Frontal cortex (tissue), 4 donors: ENCODE measurements around the gene GET3. TPM values are rescaled to one million over a fixed set of nuclear protein-coding genes. Genes with fewer than 3 reads are reported as not detected.

Experiments used
- DNase-seq, 2 donors: peaks; one replicate each; pipeline ENCODE4 v3.0.0; 2012; ENCODE audit warnings: low spot score in 2 of 2
- FAIRE-seq: peaks from 2 replicates; lab custom pipeline; 2012; peaks lifted over from hg19 to GRCh38; lab: Jason Lieb, UNC
- total RNA-seq: library from RNA; depleted of rRNA; stranded (reverse); fragments of >200 nt; gene quantifications from one replicate; pipeline ENCODE4 v1.2.3, GENCODE V29; 2014
- donor health status: control.
- donor health status: control.
- donor health status: control.

Gene GET3
- total RNA-seq, 1 donor from 2014 or later, result 85.2 TPM

- DNase-seq, result no peak
These were observed 37.6 kb downstream of the GET3 start, which contains the start of gene HOOK2 for GRCh38 chr19:12774588-12775555. Gene HOOK2, minus strand, starts transcription at chr19:12775552. Its CDS starts 103 bp downstream, at chr19:12775449.

DNA sequence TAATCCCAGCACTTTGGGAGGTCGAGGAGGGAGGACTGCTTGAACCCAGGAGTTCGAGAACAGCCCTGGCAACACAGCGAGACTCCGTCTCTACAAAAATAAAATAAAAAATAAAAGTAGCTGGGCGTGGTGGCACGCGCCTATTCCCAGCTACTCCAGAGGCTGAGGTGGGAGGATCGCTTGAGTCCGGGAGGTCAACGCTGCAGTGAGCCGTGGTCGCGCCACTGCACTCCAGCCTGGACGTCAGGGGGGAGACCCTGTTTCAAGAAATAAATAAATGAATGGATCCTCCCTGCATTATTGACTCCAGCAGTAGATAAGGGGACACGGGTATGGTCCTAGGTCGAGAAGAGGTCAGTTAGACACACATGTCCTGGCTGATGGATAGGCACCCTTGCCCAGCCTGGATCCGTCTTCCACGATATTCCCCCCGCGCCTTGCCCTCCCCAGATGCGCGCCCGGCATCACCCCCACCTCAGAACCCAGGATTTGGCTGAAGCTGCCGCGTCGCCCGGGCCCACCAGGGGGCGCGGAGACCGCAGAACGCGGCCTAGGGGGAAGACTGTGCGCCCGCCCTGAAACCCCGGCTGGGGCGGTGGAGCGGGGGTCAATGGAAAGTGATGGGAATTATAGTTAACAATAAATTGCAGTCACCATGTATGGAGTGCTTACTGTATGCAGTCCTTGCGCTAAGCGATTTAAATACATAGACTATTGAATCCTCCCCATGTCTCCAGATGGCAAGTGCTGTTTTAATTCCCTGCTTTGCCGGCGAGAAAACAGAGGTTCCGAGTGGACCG is 40.1 kb downstream of the GET3 start:
- FAIRE-seq (no peak), DNase-seq (peak; percentile 73 to 81)

More at GRCh38 chr19:12774588-12775555, 37.6 kb downstream of the GET3 start, which contains the start of gene HOOK2:
- no peak for FAIRE-seq

GRCh38 chr19:12778017-12778904 is 41.0 kb downstream of the GET3 start:
- no peak for FAIRE-seq

DNA sequence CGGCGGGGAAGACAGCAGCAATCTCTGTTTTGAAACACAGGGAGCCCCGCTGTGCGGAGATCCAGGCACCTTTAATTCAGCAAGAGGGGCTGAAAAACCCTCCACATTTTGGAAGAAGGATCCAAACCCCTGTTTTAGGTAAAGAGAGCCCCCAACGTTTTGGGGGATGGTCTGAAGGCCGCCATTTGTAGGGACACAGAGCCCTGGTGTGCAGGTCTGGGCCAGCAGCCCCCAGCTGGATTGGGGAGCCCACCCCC is 41.5 kb downstream of the GET3 start:
- no peak for FAIRE-seq
- DNase-seq, result no peak

More at GRCh38 chr19:12778017-12778904, 41.0 kb downstream of the GET3 start:
- no peak for DNase-seq

- DNase-seq (no peak), FAIRE-seq (no peak)
These were observed 42.1 kb downstream of the GET3 start for GRCh38 chr19:12779162-12779993.

DNA sequence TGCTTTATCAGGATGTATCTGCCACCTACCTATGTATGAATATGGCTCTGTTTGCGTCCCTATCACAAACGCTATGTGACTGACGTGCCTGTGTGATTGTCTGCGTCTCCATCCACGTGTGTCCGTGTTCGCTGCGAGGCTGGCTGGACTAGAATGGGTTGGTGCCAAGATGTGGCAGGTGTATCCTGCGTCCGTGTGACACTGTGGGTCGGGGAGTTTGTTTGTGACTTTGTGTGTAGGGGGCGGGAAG is 44.8 kb downstream of the GET3 start:
- FAIRE-seq, result no peak
- no peak for DNase-seq

DNA sequence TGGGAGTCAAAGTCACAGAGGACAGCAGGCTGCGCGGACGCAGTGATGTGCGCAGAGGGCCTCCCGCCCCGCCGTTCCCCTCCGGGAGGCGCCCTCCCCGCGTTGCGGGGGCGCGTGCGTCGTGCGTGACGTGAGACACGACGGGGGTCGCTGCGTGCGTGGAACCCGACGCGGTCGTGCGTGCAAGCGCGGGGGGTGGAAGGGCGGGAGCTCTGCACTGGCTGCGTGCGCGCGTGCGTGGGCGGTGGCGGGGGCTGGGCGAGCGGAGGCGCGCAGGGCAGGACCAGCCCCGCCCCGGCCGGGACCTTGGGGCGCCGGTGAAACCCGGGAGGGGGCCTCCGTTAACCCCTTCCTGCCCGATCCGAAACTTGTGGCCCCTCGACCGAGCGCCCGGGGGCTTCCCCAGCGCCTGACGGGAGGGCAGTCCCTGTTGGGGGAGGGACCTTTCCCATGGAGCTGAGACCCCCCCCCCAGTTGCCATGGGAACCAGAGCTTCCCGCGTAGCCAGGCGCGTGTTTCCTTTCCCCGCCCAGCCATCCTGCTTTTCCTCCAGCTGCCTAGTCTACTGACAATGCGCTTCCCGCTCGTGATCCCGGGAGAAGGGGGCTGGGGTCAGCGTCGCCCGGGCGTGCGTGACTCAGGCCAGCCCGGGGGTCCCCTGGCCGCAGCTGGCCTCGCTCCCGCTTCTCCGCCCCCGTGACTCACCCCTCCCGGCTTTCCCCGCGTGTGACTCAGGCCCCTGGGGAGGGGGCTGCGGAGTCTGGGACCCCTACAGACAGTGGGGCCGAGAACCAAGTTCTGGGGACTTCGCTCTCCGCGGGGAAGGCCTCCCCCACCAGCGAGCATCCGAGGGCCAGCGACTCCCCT is 45.4 kb downstream of the GET3 start:
- peak; percentile 81 to 85 for DNase-seq
- no peak for FAIRE-seq

DNA sequence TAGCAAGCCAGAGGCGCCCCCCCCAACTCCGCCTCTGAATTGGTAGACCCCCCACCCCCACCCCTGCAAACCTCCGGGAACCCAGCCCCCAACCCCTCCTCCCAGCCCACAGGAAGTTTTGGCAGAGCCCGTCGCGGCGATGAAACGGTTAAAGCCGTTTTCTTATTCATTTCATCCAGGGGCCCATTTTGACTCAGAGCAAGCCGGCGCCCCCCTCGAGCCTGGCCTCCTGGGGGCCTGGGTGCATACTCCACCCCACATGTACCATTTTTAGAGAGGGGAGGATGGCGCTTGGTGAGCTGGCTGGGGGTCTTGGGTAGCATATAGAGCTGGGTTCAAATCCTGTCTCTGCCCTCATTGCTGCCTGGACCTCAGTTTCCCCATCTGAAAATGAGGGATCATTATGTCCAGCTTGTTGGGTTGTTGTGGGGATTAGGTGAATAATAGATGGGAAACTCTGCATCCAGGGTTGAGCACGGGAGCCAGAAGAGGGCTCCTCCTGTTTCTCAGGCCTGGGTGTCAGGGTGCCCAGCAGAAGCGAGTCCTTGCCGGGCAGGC is 46.1 kb downstream of the GET3 start:
- DNase-seq, result no peak
- no peak for FAIRE-seq

DNA sequence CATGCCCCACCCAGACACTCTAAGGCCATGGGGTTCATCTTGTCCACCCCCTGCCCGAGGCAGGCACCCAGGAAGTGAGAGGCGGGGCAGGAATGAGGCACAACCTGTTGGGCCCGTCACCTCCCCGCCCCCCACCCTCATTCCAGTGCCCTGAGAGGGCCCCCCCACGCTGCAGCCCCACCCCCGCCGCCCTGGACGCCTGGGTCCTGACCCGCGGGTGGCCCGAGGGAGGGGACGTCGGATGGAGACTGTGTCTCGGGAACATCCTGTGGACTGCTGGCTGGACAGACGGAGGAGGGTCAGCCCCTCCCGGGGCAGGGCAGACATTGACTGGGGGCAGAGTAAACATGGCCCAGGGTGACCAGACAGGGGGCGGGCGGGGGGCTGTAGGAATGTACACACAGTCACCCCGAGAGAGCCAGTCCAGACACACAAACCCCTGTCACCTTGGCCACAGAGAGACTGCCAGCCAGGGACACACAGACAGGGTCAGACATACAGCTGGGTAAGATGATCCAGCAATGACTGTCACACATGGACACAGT is 46.6 kb downstream of the GET3 start:
- no peak for DNase-seq
- FAIRE-seq, result no peak

DNA sequence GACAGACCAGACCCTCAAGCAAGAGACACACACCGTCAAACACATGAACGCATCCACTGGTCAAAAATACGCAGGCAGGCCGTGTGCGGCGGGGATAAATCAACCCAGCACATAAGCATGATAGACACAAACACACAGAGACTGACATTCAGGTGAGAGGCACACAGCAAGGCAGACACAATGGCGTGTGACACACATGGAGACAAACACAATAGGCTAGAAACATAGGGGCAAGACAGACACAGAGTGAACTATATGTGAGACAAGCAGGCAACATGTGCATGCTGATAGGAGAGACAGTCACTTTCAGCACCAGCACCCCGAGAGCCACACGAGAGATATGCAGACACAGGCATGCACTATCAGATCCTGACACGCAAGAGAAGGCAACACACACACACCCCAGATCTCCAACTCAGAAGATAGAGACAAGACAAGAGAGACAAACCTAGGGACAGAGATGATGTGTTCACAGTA is 47.1 kb downstream of the GET3 start:
- FAIRE-seq (no peak), DNase-seq (no peak)

DNA sequence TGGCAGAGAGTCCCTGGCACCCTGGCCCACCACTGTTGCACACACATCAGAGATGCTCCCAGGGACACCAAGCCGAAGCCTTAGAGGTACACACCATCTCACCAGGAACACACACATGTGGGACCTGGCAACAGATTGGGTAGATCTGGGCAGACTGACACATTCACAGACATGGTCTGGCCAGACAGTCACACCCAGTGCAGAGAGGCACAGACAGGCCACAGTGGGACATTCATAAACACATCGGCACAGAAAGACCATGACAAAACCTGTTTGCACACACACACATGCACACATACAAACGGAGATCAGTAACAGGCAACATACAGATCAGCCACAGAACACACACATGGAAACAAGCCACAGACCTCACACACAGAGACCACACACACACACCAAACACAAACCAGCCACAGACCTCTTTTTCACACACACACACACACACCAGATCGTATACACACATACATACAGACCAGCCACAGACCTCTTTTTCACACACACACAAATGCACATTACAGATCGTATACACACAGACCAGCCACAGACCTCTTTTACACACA is 47.7 kb downstream of the GET3 start:
- no peak for DNase-seq
- FAIRE-seq, result no peak

GRCh38 chr19:12785431-12786031 is 48.2 kb downstream of the GET3 start:
- FAIRE-seq, result no peak

GRCh38 chr19:12786141-12786870 is 49.0 kb downstream of the GET3 start:
- FAIRE-seq (no peak), DNase-seq (no peak)

More at GRCh38 chr19:12785431-12786031, 48.2 kb downstream of the GET3 start:
- no peak for DNase-seq

GRCh38 chr19:12786952-12787351 is 49.7 kb downstream of the GET3 start:
- DNase-seq (no peak), FAIRE-seq (no peak)

- FAIRE-seq (no peak), DNase-seq (no peak)
These were observed 50.2 kb downstream of the GET3 start for GRCh38 chr19:12787458-12787857.

DNA sequence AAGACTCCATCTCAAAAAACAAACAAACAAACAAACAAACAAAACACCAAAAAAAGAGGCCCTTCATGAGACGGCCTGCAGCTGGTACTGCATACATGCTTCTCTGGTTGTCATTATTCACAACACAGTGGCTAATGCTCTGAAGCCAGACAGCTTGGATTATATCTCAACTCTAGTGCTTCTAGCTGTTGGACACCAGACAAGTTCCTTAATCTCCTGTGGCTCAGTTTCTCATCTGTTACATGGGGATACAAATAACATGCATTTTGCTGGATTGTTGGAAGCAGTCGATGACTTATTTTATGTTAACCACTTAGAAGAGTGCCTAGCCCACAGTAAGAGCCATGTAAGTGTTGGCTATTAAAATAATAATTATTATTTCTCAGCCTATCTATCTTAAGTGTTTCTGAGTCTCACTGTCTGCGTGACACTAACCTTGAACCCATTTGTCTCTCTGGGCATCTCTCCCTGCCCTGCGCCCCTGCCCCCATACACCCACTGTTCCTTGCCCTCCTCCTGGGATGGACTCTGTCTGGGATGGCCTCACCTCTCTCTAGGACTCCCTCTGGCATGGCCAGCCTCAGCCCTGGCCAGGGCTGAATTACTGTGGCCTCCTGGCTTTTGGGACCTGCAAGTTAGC is 50.9 kb downstream of the GET3 start:
- no peak for DNase-seq
- no peak for FAIRE-seq
